ENCODE measurements around the gene PLA2G4A.

PLA2G4A gene

GRCh38 chr1:186834399-186834958 lies 5.7 kb downstream of the PLA2G4A start:
- no peak for DNase-seq (ENCODE audit: low read depth)

DNA sequence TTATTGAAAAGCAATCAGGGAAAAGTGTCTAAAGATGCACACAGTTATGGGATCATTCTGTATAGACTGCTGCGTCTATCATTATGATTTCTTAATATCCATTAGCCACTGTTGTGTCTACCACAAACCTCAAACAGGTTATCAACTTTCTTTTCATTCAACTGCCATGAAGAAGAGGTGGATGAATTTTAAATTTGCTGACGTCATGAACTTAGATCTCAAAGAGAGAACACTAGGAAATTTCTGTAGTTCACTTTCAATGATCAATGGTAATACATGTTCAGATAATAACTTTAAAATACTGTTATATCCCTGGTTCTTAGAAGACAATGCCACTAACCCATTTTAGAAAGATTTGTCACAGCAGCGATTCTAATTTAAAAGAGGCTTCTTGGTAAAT lies 6.7 kb downstream of the PLA2G4A start:
- no peak for DNase-seq (ENCODE audit: low read depth)

- DNase-seq (ENCODE audit: low read depth), result no peak
These were observed 9.1 kb downstream of the PLA2G4A start for GRCh38 chr1:186837806-186838205.

DNA sequence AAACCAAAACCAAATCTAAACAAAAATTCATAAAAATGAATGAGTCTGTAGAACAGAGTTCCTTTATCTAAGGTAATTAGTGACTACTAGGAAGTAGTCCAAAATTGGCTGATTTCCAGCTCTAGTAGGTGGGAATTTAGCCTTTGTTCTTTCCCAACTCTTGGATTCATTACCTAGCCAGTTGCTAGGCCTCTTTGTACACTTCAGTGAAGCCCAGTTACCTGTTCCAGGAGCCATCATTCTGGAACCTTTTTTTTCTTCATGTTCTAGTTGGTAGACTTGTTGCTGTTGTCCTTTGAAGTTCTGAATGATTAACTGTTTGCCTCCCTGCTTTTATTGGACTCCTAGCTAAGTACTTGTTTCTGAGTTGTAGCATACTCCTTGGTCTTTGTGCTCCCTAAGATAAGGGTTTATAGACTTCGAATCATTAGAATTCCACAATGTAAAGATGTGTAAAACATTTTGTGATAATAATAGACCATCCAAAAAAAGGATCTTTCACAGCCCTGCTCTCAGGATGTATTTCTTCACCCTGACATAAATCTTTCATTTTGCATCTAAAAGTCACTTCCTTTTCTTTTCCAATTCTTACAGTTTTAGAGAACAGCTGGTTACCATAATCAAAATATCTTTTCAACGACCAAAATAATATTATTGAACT lies 9.8 kb downstream of the PLA2G4A start:
- DNase-seq (ENCODE audit: low read depth), result no peak

DNA sequence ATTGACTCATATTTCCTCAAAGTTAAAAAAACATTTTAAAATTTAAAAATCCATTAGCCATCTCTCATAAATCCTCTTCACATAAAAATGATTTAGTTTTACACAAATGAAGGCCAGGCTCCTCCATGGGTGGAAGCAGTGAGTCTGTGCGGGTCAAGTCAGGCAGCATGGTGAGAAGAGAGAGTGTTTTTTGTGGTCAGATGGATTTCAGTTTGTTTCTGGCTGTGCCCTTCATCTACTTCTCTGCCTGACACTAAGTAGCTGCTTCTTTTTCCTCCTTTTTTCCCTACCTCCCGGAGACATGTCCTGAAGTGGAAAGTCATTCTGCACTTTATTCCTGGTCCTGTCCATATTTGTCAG lies 10.3 kb downstream of the PLA2G4A start:
- no peak for DNase-seq (ENCODE audit: low read depth)

GRCh38 chr1:186841599-186841998 lies 12.8 kb downstream of the PLA2G4A start:
- no peak for DNase-seq (ENCODE audit: low read depth)

DNA sequence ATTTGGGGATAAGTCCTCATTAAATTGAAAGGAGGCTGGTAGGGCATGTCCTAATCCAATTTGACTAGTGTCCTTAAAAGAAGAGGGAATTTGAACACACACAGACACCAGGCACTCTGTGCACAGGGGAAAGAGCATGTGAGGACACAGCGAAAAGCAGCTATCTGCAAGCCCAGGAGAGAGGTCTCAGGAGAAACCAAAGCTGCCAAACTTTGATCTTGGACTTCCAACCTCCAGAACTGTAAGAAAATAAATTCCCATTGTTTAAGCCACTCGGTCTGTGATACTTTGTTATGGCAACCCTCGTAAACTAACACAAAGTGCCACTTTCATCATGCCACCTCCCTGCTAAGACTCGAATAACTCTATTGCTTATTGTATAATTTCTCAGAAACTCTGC lies 13.8 kb downstream of the PLA2G4A start:
- no peak for DNase-seq (ENCODE audit: low read depth)

DNA sequence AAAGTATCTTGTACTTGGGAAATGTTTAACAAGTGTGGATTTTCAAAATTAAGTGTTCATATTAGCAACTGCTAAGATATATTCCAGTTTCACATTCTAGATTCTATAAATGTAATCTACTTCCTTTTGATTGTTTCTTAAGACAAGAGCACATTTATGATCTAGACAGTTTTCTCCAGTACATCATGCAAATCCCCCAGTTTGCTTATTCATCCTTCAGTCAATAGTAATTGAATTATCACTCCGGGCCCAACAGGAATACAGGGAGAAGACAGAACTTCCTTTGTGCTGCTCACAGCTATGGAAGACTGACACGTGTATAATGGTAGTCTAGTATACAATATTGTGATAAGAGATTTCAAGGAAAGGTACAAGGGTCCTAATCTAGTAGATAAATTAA lies 14.5 kb downstream of the PLA2G4A start:
- DNase-seq (ENCODE audit: low read depth), result no peak

- DNase-seq (ENCODE audit: low read depth), result no peak
These were observed 15.2 kb downstream of the PLA2G4A start for GRCh38 chr1:186843931-186844330.

DNA sequence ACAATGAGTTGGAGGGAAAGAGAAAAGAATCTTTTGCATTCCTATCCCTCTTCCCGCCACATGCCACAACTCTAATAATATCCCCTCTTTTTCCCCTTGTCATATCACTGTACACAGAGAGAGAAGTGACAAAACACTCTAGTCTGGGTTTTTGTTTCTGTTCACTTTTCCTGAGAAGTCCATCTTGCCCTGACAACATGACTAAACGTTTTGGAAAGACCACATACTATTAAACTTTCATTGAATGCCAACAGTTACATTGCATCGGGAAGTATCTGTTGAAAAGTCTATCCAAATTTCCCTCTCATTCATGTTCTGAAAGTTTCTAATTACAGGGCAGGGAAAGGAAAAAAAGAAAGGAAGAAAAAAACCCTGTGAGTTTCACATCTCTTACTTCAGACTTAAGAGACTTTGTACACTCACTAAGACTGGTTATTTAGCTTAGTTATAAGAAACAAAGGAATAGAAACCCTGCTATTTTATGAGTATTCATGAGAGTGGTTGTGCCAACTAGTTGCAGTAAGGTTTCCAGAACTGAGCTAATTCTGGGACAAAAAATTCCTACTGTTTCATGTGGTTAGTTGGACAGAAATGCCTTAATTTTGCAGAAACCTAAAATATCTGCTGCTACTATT lies 16.9 kb downstream of the PLA2G4A start:
- no peak for DNase-seq (ENCODE audit: low read depth)

- DNase-seq (ENCODE audit: low read depth), result no peak
These were observed 19.9 kb downstream of the PLA2G4A start for GRCh38 chr1:186848509-186849130.

DNA sequence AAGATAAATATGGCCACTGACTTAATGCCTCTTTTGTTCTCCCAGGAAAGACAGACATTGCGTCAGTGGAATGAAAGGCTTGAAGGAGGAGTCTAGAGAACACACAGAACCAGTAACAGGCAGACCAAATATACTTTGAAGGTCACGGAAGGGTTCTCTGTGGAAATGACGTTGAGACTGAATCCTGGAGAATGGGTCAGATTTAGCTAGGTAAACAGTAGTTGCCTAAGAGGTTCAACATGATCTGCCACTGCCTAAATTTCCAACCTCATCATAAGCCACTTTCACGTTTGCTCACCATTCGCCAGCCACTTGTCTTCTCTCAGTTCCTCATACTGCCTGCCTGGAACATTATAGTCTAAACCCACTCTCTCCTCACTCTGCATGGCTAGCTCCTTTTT lies 20.5 kb downstream of the PLA2G4A start:
- DNase-seq (ENCODE audit: low read depth), result no peak

- DNase-seq (ENCODE audit: low read depth), result no peak
These were observed 21.1 kb downstream of the PLA2G4A start for GRCh38 chr1:186849826-186850225.

GRCh38 chr1:186854102-186854501 lies 25.4 kb downstream of the PLA2G4A start:
- DNase-seq (ENCODE audit: low read depth), result no peak

GRCh38 chr1:186858923-186859322 lies 30.2 kb downstream of the PLA2G4A start:
- DNase-seq (ENCODE audit: low read depth), result no peak

GRCh38 chr1:186859995-186860394 lies 31.2 kb downstream of the PLA2G4A start:
- DNase-seq (ENCODE audit: low read depth), result no peak

- no peak for DNase-seq (ENCODE audit: low read depth)
These were observed 35.5 kb downstream of the PLA2G4A start for GRCh38 chr1:186864296-186864695.

- DNase-seq (ENCODE audit: low read depth), result no peak
These were observed 36.5 kb downstream of the PLA2G4A start for GRCh38 chr1:186865253-186865652.

- no peak for DNase-seq (ENCODE audit: low read depth)
These were observed 37.1 kb downstream of the PLA2G4A start for GRCh38 chr1:186865857-186866256.

GRCh38 chr1:186869526-186870228 lies 40.9 kb downstream of the PLA2G4A start:
- DNase-seq (ENCODE audit: low read depth), result no peak

- no peak for DNase-seq (ENCODE audit: low read depth)
These were observed 43.0 kb downstream of the PLA2G4A start for GRCh38 chr1:186871784-186872183.

DNA sequence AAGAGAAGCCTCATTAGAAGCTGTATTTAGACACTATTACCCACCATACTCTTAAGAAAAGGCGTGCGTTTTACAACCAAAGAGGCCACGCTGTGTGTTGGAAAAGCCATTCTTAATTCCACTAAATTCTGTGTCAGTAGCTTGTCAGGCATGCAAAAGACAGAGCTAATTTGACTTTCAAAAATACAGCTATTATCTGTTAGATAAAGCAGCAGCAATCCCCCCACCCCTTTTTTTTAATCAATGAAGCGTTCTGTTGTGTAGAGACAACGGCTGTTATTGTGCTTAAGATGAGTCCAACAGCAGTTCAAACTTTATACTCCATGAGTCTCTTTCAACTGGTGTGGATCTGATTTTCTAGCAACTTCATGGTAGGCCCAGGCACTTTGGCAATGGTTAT lies 43.5 kb downstream of the PLA2G4A start:
- DNase-seq (ENCODE audit: low read depth), result no peak

DNA sequence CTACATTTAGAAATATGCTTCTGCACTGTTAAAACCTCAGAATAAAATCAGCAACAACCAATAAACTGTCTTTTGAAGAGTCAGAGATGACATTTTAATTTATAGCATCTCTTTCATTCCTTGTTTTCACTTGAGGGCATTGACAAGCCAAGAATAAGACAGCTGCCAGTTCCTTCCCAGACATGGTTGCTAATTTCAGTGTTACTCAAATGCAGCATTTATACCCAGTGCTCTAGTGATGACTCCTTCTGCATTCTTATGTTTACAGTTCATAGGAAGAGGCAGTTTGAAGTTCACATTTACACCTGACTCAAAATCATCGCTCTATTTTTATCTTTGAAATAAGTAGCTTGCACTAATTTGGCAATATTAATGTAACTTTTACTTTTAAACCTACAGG lies 44.9 kb downstream of the PLA2G4A start:
- no peak for DNase-seq (ENCODE audit: low read depth)
